ENCODE data around the gene SRP14. TPM values are rescaled to one million over a fixed set of nuclear protein-coding genes. Genes with fewer than 3 reads are reported as not detected.

SRP14 gene
- total RNA-seq, 1 experiment from 2014 or later, result 200 TPM

DNA sequence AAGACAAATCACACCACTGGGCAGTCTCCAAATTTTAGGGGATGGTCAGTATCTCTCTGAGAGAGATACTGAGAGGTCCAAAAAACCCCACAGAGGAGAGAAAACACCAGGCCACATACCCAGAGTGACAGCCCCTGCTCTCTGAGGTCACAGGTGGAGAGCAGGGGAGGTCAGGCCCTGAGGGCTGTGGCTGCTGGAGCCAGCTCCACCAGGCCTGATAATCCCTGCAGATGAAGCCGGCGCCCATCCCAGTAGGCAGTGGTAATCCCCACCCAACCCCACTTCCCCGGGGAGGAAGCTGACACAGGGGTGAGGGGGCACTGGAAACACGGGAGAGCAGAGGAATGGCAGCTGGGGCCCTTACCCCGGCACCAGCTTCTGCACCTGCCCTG lies 31.2 kb upstream of the SRP14 start:
- no peak overlapping the region for H3K4me3 Mint-ChIP-seq
- H3K27ac Mint-ChIP-seq, result 0 out of 7 replicates have a peak overlapping the region, but pooled peaks of 1 of the 3 experiments have one; percentile 36
- no peak overlapping the region for H3K27ac ChIP-seq (ENCODE audit: insufficient read length, low read depth, low read length)

More for the DNA sequence above, 31.2 kb upstream of the SRP14 start:
- no peak overlapping the region for H2AK5ac ChIP-seq (ENCODE audit: insufficient read length, low read length)
- H3K79me2 ChIP-seq (ENCODE audit: insufficient read depth, low read length), result no peaks in the 10 kb centered on the region
- no peaks in the 10 kb centered on the region; the same call in 1 of the 2 replicates for H3K4me1 ChIP-seq (ENCODE audit: insufficient read depth, low read length)
- no peak overlapping the region for H3K9ac ChIP-seq (ENCODE audit: extremely low read depth, insufficient read length, low read length)
- H3K4me2 ChIP-seq (ENCODE audit: insufficient read depth, insufficient read length, low read length), result no peak overlapping the region
- no peak overlapping the region for H2BK120ac ChIP-seq (ENCODE audit: low read depth, low read length, poor library complexity, severe bottlenecking)
- H2BK15ac ChIP-seq (ENCODE audit: low read depth, low read length), result no peak overlapping the region
- H3K56ac ChIP-seq (ENCODE audit: insufficient read length, low read depth, low read length), result no peak overlapping the region
- H3K27me3 ChIP-seq (ENCODE audit: insufficient read depth, low read length), result no peaks in the 10 kb centered on the region
- H3K9me3 Mint-ChIP-seq, result peaks cover 4 to 10% of the 10 kb centered on the region in 2 experiments; a peak in 3 of 5 replicates
- DNase-seq, result no peak
- no peaks in the 10 kb centered on the region for H3K79me1 ChIP-seq (ENCODE audit: insufficient read depth, low read depth, low read length, poor library complexity, severe bottlenecking)
- TF ChIP-seq, protein P1, sequence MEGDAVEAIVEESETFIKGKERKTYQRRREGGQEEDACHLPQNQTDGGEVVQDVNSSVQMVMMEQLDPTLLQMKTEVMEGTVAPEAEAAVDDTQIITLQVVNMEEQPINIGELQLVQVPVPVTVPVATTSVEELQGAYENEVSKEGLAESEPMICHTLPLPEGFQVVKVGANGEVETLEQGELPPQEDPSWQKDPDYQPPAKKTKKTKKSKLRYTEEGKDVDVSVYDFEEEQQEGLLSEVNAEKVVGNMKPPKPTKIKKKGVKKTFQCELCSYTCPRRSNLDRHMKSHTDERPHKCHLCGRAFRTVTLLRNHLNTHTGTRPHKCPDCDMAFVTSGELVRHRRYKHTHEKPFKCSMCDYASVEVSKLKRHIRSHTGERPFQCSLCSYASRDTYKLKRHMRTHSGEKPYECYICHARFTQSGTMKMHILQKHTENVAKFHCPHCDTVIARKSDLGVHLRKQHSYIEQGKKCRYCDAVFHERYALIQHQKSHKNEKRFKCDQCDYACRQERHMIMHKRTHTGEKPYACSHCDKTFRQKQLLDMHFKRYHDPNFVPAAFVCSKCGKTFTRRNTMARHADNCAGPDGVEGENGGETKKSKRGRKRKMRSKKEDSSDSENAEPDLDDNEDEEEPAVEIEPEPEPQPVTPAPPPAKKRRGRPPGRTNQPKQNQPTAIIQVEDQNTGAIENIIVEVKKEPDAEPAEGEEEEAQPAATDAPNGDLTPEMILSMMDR (conservative IDR thresholded peaks at IDR 0.05), result no peak
- no peak overlapping the region for H3K4ac ChIP-seq (ENCODE audit: low read depth, low read length)
- H3K23me2 ChIP-seq (ENCODE audit: insufficient read length, low read depth, low read length, poor library complexity, severe bottlenecking), result no peaks in the 10 kb centered on the region
- no peak overlapping the region for H2BK12ac ChIP-seq (ENCODE audit: insufficient read length, low read depth, low read length)
- H3K9me3 ChIP-seq (ENCODE audit: control insufficient read depth, low read depth, low read length), result no peaks in the 10 kb centered on the region
- no peak overlapping the region for H2AFZ ChIP-seq (ENCODE audit: low read length)
- H2BK5ac ChIP-seq (ENCODE audit: insufficient read length, low read length), result no peak overlapping the region
- H3K36me3 Mint-ChIP-seq (ENCODE audit: insufficient read depth in 1 of 3, low read depth in 3 of 3), result peaks cover 2 to 10% (median 7%) of the 10 kb centered on the region in 3 experiments; a peak in 3 of 7 replicates
- no peak overlapping the region for H3K23ac ChIP-seq (ENCODE audit: insufficient read length, low read depth, low read length)
- peaks cover 25 to 37% of the 10 kb centered on the region in 2 experiments for H3K4me1 Mint-ChIP-seq
- WGBS (ENCODE audit: extremely low coverage, insufficient read length, low lambda C conversion rate), result no CpG with 5 or more reads among the region's 5 CpGs
- no peak overlapping the region for H4K8ac ChIP-seq (replicated peaks; ENCODE audit: insufficient read length, low read depth, low read length)
- H2BK20ac ChIP-seq (ENCODE audit: low read depth, low read length, poor library complexity, severe bottlenecking), result no peak overlapping the region
- no peak overlapping the region for H3K14ac ChIP-seq (ENCODE audit: insufficient read depth, low read length)
- no peak overlapping the region for H4K91ac ChIP-seq (ENCODE audit: insufficient read length, low read depth, low read length)
- H3K27me3 Mint-ChIP-seq (ENCODE audit: low read depth), result 0 out of 2 replicates have a peak, but pooled peaks cover 1% of the 10 kb centered on the region
- H3T11ph ChIP-seq (ENCODE audit: low read length), result no peak overlapping the region
- H4K5ac ChIP-seq (ENCODE audit: insufficient read length, low read depth, low read length), result no peak overlapping the region
- H3K18ac ChIP-seq (ENCODE audit: insufficient read length, low read depth, low read length), result no peak overlapping the region
- no peaks in the 10 kb centered on the region for H4K20me1 ChIP-seq (ENCODE audit: control insufficient read depth, insufficient read depth, insufficient read length)
